ENCODE measurements around the gene SDHAF1.
A peak's percentile ranks its signal among the peaks of the same experiment; 100 is the strongest.
"Not testable (repeated sequence)": the region's sequence is repeated elsewhere in the genome, so short reads cannot be mapped to it uniquely, and the experiment has no call there.

SDHAF1 gene

GRCh38 chr19:35995048-35995993 is at the start of gene SDHAF1:
SDHAF1 (plus strand) TSS chr19:35995188; CDS start chr19:35995275, 87 bp downstream.
- peak; percentile 94 for DNase-seq (ENCODE audit: low spot score)

GRCh38 chr19:35946203-35946602 is 48.8 kb upstream of the SDHAF1 start:
- DNase-seq (ENCODE audit: low spot score) = no peak

DNA sequence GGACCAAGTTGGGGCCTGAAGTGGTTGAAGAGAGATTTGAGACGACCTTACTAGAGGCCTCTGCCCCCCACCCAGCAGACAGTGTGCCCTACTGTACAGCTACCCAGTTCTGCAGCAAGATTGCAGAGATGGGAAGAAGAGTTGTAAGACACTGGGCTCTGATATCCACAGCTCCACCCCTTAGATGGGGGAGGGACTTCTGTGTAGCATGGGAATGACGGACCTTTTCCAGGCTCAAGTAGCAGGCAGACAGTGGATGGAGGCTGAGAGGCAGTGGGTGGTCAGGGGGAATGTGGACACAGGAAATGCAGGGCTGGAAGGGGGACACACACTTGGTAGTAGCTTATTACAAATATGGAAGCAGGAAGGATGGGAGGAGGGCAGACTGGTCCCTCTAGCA is 45.9 kb upstream of the SDHAF1 start:
- DNase-seq (ENCODE audit: low spot score) = no peak

GRCh38 chr19:35955881-35956634 is 38.9 kb upstream of the SDHAF1 start:
- DNase-seq (ENCODE audit: low spot score) = no peak

DNA sequence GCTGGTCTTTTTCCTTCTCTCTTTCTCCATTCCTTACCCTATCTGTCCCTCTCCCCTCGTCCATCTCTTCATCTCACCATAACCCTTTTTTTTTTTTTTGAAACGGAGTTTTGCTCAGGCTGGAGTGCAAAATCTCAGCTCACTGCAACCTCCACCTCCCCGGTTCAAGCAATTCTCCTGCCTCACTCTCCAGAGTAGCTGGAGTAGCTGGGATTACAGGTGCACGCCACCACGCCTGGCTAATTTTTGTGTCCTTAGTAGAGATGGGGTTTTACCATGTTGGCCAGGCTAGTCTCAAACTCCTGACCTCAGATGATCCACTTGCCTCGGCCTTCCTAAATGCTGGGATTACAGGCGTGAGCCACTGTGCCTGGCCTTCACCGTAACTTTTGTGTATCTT is 37.6 kb upstream of the SDHAF1 start:
- not testable (repeated sequence) for DNase-seq (ENCODE audit: low spot score)

- no peak for DNase-seq (ENCODE audit: low spot score)
These were observed 36.3 kb upstream of the SDHAF1 start for GRCh38 chr19:35958660-35959039.

GRCh38 chr19:35959040-35959967 is 35.7 kb upstream of the SDHAF1 start:
- no peak for DNase-seq (ENCODE audit: low spot score)

DNA sequence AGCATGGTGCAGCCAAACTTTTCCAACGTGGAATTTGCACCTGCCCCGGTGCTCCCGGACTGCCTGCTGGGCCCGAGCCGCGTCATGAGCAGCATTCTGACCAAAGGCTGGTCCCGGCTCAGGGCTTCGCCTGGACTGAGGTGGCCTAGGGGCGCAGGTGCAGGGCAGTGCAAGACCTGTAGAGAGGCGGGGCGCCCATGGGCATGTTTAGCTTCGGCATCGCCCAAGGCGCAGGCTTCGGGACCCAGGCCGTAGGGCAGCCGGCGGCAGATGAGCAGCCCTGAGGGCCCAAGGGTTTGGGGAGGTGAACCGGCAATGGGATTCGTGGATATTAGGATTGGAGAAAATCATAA is 35.0 kb upstream of the SDHAF1 start:
- no peak for DNase-seq (ENCODE audit: low spot score)

DNA sequence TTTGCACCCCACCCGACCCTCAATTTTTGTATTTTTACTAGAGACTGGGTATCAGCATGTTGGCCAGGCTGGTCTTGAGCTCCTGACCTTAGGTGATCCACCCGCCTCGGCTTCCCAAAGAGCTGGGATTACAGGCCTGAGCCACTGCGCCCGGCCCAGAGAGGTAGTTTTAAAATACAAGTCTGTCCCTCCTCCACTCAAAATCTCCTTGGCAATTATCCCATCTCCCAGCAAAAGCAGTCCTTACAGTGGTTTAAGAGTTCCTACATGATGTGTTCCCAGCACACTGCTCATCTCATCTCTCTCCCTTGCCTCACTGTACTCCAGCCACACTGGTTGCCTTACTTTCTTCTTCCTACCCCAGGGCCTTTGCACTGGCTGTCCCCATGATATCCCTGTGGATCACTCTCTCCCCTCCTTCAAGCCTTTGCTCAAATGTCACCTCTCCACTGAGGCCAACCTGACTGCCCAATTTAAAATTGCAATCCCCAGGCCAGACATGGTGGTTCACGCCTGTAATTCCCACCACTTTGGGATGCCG is 34.5 kb upstream of the SDHAF1 start:
- no peak for DNase-seq (ENCODE audit: low spot score)

- DNase-seq (ENCODE audit: low spot score) = peak; percentile 47
These were observed 31.5 kb upstream of the SDHAF1 start for GRCh38 chr19:35963514-35963913.

- DNase-seq (ENCODE audit: low spot score) = no peak
These were observed 28.2 kb upstream of the SDHAF1 start for GRCh38 chr19:35966771-35967170.

DNA sequence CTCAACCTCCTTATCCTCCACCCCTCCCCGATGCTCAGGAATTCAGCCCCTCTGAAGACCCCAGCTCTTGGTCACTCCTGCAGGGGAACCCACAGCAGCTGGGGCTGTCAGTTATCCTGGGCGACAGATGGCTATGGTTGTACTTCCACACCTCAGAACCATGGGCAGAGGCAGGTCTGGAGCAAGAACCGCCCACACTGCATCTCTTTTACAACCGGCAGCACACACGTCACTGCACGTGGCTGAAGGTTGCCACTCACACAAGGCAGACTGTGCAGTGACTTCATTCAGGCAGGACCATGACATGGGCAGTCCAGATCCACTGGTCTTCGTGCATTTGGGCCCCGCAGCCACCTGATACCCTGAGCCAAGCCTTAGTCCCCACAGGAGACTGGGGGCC is 21.5 kb upstream of the SDHAF1 start:
- DNase-seq (ENCODE audit: low spot score) = no peak

DNA sequence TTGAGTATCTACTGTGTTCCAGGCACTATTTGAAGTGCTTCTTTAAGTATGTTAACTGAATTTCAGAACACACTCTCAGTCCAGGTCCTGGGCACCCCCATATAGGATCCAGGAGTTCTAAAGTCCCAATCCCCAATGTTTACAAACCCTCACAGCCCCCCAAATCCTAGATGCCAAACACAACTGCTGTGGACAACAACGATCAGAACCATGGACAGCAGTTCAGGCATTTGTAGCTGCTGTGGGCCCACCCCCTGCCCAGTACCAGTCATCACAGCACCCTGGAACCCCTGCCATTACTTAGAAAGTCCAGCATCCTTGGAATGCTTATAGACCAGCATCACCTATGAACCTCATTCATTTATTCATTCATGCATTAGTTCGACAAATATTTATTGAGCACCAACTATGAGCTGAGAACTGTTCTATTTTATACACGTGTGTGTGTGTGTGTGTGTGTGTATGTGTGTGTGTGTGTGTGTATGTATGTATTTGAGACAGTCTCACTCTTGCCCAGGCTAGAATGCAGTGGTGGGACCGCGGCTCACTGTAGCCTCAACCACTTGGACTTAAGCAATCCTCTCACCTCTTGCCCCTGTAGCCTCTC is 19.3 kb upstream of the SDHAF1 start:
- no peak for DNase-seq (ENCODE audit: low spot score)

- DNase-seq (ENCODE audit: low spot score) = no peak
These were observed 17.4 kb upstream of the SDHAF1 start for GRCh38 chr19:35977446-35978222.

GRCh38 chr19:35978271-35978670 is 16.7 kb upstream of the SDHAF1 start:
- no peak for DNase-seq (ENCODE audit: low spot score)

DNA sequence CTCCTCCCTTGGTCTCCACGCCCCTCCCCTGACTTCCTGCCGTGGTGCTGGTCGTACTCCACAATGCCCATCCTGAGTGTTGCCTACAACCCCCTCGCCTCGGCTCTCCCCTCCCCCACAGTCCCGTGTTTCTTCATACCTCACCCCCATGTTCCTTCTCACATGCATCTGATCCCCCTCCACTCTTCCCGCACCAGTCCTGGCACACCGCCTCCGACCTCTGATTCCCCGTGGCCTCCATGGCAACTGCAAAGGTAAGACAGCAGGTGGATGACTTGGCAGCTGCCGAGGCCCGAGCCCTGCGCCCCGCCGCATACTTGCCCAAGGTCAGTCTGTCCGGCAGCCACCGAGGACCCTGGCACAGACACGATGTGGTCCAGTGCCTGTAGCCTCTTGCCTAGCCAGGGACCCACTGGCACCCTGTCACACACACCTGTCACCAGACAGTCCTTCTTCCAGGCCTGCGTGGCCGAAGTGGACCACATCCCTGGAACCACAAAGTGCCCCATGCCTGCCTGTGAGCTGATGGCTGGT is 16.1 kb upstream of the SDHAF1 start:
- DNase-seq (ENCODE audit: low spot score) = no peak

DNA sequence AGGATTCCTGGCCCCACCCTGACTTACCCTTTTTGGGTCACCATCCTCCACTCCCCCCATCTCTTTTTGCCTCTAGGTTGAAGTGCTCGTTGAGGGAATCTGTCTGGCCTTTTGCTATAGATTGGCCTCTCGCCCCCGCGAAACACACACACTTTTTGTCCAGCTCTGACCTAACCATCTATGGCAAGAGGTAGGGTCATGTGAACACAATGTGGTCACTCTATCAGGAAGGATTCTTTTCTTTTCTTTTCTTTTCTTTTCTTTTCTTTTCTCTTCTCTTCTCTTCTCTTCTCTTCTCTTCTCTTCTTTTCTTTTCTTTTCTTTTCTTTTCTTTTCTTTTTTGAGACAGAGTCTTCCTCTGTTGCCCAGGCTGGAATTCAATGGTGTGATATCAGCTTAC is 14.0 kb upstream of the SDHAF1 start:
- not testable (repeated sequence) for DNase-seq (ENCODE audit: low spot score)

GRCh38 chr19:35983177-35983576 is 11.8 kb upstream of the SDHAF1 start:
- DNase-seq (ENCODE audit: low spot score) = no peak

GRCh38 chr19:35986111-35986510 is 8.9 kb upstream of the SDHAF1 start:
- DNase-seq (ENCODE audit: low spot score) = no peak
